GM18867 (cell line): ENCODE measurements around the gene ABL1.
"Not testable (repeated sequence)": the region's sequence is repeated elsewhere in the genome, so short reads cannot be mapped to it uniquely, and the experiment has no call there.

Source experiments
- ATAC-seq: cut with Tn5 transposase; IDR thresholded peaks from one replicate; pipeline ENCODE4 v1.9.1; 2021; ENCODE audit warnings: mild to moderate bottlenecking, moderate library complexity; ENCODE audit not compliant: unreplicated experiment

The ABL1 gene

GRCh38 chr9:130834371-130835336 lies at the start of gene ABL1:
Gene ABL1, plus strand, starts transcription at chr9:130835254. Its CDS starts 193 bp downstream, at chr9:130835447.
- peak; percentile 62 for ATAC-seq

DNA sequence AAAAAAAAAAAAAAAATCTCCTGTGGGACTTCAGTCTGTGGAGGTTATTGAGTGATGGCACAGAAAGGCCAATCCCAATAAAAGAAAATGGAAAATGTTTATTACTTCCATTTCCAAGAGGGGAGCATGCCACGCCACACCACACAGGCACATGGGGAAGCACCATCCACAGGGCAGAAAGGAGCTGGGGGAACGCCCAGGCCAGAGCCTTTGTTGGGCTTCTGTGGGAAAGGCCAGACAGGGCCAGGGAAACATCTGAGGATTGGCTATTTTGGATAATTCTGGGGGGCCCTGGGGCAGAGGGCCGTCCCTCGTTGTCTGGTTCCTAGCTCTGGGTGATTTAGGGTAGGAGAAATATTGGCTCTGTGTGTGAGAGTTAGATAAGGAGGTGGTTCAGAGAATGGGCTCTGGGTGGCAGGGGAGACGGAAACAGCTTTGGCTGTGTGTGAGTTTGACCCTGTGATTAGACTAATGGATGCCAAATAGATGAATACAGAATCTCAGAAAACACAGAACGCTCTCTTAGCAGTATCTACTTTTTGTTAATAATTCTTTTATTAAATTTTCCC lies 49.0 kb upstream of the ABL1 start:
- no peak for ATAC-seq

GRCh38 chr9:130786526-130786925 lies 48.5 kb upstream of the ABL1 start:
- ATAC-seq = no peak

- no peak for ATAC-seq
Measured at GRCh38 chr9:130789747-130790672, 45.0 kb upstream of the ABL1 start.

DNA sequence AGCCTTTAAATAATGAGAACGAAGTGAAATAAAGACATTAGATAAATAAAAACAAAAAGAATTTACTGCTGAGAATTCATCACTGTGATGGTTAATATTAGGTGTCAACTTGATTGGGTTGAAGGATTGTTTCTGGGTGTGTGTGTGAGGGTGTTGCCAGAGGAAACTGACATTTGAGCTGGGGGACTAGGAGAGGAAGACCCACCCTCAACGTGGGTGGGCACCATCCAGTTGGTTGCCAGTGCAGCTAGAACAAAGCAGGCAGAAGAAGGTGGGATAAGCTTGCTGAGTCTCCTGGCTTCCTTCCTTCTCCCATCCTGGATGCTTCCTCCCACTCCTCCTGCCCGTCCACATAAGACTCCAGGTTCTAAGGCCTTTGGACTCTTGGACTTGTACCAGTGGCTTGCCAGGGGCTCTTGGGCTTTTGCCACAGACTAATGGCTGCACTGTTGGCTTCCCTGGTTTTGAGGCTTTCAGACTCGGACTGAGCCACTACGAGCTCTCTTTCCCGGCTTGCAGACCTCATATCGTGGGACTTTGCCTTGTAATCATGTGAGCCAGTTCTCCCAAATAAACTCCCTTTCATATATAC lies 43.7 kb upstream of the ABL1 start:
- ATAC-seq = no peak

DNA sequence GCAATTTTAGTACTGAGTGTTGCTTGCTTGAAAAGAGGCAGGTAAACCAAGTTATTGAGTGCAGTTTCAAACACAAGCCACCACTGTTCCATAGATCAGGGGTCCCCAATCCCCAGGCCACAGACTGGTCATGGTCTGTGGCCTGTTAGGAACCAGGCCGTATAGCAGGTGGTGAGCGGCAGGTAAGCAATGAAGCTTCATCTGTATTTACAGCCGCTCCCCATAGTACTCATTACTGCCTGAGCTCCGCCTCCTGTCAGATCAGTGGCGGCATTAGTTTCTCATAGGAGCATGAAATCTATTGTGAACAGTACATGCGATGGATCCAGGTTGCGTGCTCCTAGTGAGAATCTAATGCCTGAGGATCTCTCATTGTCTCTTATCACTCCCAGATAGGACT lies 41.5 kb upstream of the ABL1 start:
- ATAC-seq = no peak

DNA sequence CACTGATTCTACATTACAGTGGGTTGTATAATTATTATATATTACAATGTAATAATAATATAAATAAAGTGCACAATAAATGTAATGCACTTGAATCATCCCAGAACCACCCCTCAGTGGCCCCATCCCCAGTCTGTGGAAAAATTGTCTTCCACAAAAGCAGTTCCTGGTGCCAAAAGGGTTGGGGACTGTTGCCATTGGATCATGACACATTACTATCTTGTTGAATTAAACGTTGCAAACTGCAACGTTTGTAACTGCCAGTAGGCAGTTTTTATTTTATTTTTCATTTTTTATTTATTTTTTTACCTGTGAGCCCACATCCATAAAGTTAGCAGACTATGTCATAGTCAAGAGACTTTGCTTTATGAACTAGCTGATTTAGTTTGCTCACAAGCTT lies 41.0 kb upstream of the ABL1 start:
- not testable (repeated sequence) for ATAC-seq

GRCh38 chr9:130794423-130794822 lies 40.6 kb upstream of the ABL1 start:
- ATAC-seq = not testable (repeated sequence)

DNA sequence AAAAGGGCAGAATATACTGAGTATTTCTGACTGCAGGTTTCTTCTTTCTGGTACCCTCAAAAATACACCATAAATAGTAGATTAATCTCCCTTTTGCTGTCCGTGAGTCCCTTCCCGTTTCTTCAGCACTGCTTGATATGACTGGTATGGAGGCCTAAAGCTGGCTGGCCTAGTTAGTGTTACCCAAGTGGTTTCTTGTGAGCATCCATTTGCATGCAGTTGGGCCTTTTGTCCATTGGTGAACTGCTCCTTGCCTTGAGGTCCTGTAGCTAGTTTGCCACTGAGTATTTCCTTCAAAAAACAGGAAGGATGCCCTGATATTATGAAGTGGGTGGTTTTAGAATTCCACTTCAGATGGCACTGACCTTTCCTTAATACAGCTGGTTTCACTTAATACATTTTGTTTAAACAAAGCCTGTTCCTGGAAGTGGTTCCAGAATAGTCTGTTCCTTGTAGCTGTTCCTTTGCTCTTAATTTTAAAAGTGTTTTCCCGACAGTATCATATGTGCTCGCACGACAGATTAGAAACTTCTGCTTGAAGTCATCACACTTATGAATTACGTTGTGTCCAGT lies 40.0 kb upstream of the ABL1 start:
- no peak for ATAC-seq

DNA sequence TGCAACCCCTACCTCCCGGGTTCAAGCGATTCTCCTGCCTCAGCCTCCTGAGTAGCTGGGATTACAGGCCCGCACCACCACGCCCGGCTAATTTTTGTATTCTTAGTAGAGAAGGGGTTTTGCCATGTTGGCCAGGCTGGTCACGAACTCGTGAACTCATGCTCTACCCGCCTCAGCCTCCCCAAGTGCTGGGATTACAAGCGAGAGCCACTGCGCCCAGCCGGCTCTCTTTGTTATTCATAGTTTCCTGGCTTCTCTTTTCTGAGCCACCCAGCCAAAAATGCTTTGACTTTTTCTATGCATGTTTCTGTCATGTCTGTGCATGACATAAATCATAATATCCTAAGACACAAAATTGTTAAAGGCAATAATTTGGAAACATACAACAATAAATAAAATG lies 31.9 kb upstream of the ABL1 start:
- not testable (repeated sequence) for ATAC-seq

- ATAC-seq = no peak
Measured at GRCh38 chr9:130805510-130806326, 29.3 kb upstream of the ABL1 start.

DNA sequence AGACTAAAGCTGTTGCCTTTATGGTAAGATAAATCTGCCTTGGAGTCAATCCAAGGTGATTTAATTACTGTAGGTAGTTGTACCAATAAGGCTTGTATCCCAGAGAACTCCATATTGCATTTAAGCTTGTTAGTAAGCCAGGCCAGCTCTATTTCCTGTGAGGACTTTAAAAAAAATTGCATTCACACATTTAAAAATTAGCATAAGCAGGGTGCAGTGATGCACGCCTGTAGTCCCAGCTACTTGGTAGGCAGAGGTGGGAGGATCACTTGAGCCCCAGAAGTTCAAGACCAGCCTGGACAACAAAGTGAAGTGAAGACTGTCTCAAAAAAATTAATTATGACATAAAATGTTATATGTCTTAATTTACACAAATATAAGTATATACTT lies 28.7 kb upstream of the ABL1 start:
- no peak for ATAC-seq

GRCh38 chr9:130810609-130811136 lies 24.4 kb upstream of the ABL1 start:
- no peak for ATAC-seq

GRCh38 chr9:130815242-130815808 lies 19.7 kb upstream of the ABL1 start:
- ATAC-seq = no peak

DNA sequence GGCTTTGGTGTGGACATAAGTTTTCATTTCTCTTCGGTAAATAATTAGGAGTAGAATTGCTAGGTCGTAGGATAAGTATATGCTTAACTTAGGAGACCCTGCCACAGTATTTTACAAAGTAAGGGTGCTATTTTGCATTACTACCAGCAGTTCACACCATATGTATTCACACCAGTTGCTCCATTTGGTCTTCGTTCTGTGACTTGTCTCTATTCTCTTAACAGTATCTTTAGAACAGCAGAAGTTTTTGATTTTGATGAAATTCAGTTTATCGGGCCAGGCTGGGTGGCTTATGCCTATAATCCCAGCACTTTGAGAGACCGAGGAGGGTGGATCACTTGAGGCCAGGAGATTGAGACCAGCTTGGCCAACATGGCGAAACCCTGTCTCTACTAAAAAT lies 17.1 kb upstream of the ABL1 start:
- ATAC-seq = no peak

DNA sequence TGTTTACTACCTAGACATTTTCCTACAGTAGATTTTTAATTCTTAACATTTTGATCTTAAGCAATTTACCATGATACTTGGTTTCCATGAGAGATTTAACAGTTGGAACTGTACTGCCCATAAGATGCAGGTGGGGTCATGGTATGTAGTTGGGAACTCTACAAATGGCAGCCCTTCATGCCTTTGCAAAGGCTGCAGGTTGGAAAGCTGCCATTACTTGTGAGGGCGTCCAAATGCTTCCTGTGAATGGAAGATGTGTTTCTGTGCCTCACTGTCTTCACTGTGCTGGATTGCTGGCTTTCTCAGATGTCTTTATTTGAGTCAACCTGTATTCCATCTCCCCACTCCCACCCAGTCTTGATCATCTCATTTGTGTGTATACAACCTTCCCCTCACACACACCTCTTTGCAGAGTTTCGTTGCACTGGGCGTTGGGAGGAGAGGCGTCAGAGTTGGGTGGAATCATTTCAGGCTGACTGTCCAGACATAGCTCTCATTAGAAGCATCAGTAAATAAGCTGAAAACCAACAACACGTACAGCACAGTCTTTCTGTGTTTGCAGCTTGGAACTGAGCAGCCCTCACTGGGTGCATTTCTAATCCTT lies 14.8 kb upstream of the ABL1 start:
- no peak for ATAC-seq

GRCh38 chr9:130823435-130823834 lies 11.6 kb upstream of the ABL1 start:
- ATAC-seq = no peak

- ATAC-seq = no peak
Measured at GRCh38 chr9:130824079-130824478, 11.0 kb upstream of the ABL1 start.
